OCI-LY3 (cell line): ENCODE results near the gene TMEM270.

Experiments used
- EZH2phosphoT487 ChIP-seq: fragments of 200-600 bp; shearing (Covaris generic); IDR thresholded peaks from 2 replicates; pipeline ENCODE4 v1.6.1; 2018; ENCODE audit warnings: antibody characterized with exemption, mixed run types, low read depth
- TF ChIP-seq, protein P1 (sequence below): fragments of 200-600, 300-600 bp; sonication (generic); IDR thresholded peaks from 2 replicates; pipeline ENCODE4 v1.5.1; 2014; ENCODE audit warnings: antibody characterized with exemption, low read length, low read depth

DNA sequence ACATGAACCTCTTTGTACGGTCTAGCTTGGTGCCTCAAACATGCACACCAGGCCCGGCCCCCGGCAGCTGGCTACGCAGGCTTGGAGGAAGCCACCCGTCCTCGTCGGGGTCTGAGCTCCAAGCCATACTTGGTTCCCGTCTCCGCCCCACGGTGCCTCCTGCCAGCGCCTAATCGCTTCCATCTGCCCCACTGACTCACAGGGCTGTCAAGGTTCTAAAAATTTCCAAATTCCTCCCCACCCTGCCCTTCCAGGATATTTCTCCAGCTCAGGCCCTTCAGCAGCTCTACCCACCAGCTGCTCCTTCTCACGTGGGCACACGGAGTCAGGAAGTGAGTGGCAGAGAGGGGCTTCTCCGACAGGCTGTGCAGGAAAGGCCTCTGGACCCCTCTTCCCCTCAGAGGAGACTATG, 38.8 kb downstream of the TMEM270 start:
- TF ChIP-seq, protein P1, sequence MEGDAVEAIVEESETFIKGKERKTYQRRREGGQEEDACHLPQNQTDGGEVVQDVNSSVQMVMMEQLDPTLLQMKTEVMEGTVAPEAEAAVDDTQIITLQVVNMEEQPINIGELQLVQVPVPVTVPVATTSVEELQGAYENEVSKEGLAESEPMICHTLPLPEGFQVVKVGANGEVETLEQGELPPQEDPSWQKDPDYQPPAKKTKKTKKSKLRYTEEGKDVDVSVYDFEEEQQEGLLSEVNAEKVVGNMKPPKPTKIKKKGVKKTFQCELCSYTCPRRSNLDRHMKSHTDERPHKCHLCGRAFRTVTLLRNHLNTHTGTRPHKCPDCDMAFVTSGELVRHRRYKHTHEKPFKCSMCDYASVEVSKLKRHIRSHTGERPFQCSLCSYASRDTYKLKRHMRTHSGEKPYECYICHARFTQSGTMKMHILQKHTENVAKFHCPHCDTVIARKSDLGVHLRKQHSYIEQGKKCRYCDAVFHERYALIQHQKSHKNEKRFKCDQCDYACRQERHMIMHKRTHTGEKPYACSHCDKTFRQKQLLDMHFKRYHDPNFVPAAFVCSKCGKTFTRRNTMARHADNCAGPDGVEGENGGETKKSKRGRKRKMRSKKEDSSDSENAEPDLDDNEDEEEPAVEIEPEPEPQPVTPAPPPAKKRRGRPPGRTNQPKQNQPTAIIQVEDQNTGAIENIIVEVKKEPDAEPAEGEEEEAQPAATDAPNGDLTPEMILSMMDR: no peak
- no peak for TF ChIP-seq EZH2phosphoT487
